GM12891 (cell line): ENCODE data around the gene EBF4.

Experiments used
- DNase-seq: peaks from one replicate; pipeline ENCODE4 v3.0.0; 2011; ENCODE audit warnings: low spot score; ENCODE audit not compliant: insufficient read length
- FAIRE-seq: peaks from 2 replicates; lab custom pipeline; 2011; peaks lifted over from hg19 to GRCh38; lab: Jason Lieb, UNC
- PAX5 ChIP-seq: IDR thresholded peaks from 2 replicates; pipeline ENCODE4 v1.6.1; 2011; ENCODE audit warnings: low read length, moderate library complexity, mild to moderate bottlenecking; ENCODE audit not compliant: insufficient read depth, severe bottlenecking
- POLR2A ChIP-seq: IDR thresholded peaks from 2 replicates; pipeline ENCODE4 v1.6.1; 2011; ENCODE audit warnings: low read depth, low read length, control low read depth
- POLR2AphosphoS5 ChIP-seq: IDR thresholded peaks from 2 replicates; pipeline ENCODE4 v1.6.1; 2011; ENCODE audit warnings: low read depth, low read length, control low read depth
- POU2F2 ChIP-seq: IDR thresholded peaks from 2 replicates; pipeline ENCODE4 v1.6.1; 2011; ENCODE audit warnings: low read depth, mild to moderate bottlenecking, control low read depth, low read length, moderate library complexity
- SPI1 ChIP-seq: IDR thresholded peaks from 2 replicates; pipeline ENCODE4 v1.6.1; 2011; ENCODE audit warnings: low read depth, low read length, control low read depth
- TAF1 ChIP-seq: IDR thresholded peaks from 2 replicates; pipeline ENCODE4 v1.6.1; 2011; ENCODE audit warnings: low read depth, low read length, control low read depth

Gene EBF4

DNA sequence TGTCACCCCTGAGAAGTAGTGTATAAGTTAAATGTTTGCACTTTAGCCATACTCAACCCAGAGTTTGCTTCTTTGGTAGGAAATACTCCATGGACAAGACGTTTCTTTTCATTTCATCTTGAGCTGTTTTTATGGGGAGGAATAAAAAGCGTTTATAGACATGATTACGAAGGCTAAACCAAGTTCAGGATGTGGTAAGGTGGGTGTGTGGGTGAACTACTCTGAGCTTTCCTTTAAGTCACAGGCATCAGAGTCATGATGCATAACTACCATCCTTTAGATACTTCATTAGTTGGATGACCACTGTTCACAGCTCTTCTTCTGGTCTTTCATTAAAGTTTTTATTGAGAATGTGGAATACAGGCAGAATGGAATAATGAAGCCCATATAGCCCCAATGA, 48.9 kb downstream of the EBF4 start:
- peak; percentile 38 for FAIRE-seq
- no peak for DNase-seq
- TF ChIP-seq POLR2AphosphoS5 = no peak
- TF ChIP-seq TAF1 = no peak
- no peak for TF ChIP-seq POU2F2
- TF ChIP-seq PAX5 = no peak

DNA sequence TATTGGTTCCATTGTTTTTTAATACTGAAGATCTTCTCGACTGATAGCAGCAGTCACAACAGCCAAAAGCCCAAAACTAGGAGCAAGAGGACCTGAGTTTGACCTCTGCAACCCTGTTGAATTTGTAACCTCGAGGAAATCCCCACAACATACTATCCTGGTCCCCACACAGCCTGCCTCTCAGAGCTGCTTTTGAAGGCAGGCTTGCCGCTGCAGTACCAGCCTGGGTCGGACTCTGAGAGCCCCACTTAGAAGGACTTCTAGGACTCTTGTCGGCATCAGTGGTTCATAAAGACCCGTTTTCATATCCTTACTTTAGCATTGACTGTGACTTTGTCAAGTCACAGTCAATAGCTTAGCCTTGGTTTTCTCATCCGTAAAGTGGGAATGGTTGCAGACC, 49.3 kb downstream of the EBF4 start:
- TF ChIP-seq SPI1 (no peak), POLR2A (no peak), POU2F2 (no peak)
- FAIRE-seq (no peak), DNase-seq (no peak)

DNA sequence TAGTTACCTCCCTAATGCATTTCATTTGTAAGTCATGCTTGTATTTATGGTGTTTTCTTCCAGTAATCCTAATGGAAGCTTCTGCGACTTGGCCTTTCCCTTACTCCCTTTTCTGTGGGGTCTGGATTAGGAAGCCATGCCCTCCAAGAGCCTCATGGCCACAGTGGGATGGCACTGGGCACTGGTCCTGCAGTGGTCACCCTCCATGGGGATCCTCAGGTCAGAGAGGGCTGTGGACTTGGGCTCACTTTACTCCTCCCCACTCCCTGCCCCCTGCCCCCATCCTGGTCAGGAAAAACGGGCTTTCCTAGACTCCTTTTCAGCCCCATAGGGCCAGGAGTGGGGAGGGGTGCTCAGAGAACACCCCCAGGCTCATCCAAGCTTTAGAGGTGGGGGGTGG, 49.9 kb downstream of the EBF4 start:
- TF ChIP-seq POLR2A (no peak), SPI1 (no peak), POLR2AphosphoS5 (no peak), POU2F2 (no peak), PAX5 (no peak), TAF1 (no peak)
- no peak for FAIRE-seq
- DNase-seq = no peak

DNA sequence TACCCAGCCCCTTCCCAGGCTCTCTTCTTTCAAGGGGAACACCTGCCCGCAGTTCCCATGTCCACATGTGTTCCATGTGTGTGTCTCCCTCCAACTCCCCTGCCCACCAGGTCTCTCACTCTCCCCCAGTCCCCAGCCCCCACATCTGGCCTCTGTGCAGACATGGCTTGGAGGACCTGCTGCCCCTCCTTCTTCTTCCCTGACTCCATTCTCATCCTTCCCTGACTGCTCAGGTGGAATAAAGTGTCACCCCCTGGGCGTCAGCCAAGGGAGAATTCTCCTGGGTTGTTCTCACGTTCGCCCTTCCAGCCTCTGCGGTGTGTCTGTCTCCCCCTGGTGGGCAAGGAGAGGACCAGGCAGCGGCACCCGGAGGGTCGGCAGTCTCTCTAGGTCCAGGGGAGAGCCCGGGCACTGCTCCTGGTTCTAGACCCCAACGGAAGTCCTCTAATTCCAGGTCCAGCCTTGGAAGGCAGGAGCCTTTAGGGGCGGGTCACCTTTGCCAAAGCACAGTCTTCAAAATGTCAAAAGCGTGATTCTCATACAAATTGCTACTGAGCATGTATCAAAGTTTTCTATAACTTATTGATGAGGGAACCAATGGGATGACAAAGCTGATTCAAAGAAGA, 50.5 kb downstream of the EBF4 start:
- peak; percentile 88 for FAIRE-seq
- DNase-seq = no peak
- TF ChIP-seq PAX5 = no peak

DNA sequence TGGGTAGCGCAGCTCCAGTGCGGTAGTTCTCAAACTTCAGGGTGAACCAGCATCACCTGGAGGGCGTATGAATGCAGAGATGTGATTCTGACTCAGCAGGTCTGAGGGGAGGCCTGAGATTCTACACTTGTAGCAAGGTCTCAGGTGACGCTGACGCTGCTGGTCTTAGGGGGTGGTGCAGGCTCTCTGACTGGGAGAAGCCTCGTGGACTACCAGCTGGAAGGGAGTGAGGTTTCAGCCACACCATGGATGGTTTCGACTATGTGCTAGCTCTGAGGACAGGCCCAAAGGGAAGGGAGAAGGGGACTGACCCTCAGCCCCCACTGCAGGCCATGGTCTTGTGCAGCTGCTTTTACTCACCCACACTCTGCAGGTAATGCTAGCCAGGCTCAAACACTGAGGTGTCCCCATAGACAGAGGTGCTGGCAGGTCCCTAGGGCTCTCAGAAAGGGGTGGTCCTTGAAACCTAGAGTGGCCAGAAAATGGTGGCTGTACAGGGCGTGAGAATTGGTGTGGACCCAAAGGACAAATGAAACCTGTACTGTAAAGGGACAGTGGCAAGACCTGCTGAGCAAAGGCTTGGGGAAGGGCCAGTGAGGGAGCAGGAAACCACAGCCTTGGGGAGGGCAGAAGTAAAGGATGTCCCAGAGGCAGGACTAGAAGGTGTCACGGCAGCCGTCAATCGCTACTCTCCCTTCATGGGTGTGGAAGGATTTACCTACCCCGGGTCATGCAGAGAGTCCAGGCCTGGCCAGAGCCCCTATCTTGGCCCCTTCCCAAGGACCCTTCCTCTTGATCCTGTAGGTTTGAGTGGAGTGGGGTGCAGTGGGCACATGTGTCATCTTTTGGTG, 52.7 kb downstream of the EBF4 start:
- no peak for TF ChIP-seq POLR2A
- TF ChIP-seq PAX5 = no peak
- no peak for TF ChIP-seq TAF1
- TF ChIP-seq POLR2AphosphoS5 = no peak
- TF ChIP-seq POU2F2 = no peak
- no peak for TF ChIP-seq SPI1
- FAIRE-seq = no peak
- no peak for DNase-seq

DNA sequence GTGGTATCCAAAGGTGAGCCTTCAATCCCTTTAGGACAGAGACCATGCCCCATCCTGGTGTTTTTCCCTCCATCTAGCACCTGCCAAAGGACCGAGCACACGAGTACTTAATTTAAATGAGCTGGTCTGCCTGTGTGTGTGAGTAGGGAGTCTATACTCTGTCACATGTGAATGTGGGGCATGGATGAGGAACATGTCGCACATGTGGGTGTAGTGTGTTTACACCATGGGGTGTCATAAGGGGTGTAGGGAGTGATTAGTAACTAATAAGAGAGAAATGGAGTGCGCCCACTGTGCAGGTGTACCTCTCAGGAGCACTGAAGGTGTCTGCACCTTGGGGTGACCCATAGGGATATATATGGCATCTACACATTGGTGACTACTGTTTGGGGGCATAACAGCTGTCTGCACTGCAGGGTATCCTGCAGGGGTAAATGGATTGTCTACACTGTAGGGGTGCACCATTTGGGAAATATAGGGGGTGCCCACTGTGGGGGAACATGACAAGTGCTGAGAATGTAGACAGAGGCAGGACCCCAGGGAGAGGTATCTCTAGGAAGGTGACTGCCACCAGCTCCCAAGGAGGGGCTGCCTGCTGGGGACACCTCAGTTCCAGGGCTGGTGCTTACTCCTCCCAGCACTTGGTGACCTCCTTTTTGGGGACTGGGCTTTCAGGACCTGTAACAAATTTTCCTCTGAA, 53.5 kb downstream of the EBF4 start:
- FAIRE-seq (no peak), DNase-seq (no peak)
- TF ChIP-seq TAF1 = no peak
- no peak for TF ChIP-seq SPI1
- TF ChIP-seq POLR2AphosphoS5 = no peak
- no peak for TF ChIP-seq POU2F2
- no peak for TF ChIP-seq PAX5
- no peak for TF ChIP-seq POLR2A

DNA sequence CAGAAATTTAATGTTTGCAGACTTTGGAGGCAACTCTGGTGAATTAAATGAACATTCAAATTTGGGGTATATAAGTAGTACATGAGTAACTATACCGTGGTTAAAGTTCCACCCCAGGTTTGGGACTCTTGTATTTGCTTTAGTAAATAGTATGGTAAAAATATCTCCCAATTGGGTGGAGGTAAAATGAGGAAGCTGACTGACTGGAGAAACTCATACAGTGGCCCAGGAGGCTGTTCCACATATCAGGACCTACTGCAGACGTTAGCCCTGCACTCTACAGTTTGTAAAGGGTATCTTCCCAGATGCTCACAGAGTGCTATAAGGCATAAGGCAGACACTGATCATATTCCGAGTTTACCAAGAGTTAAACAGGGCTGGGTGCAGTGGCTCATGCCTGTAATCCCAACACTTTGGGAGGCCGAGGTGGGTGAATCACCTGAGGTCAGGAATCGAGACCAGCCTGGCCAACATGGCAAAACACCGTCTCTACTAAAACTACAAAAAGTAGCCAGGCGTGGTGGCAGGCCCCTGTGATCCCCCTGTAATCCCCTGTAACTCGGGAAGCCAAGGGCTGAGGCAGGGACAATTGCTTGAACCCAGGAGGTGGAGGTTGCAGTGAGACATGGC, 54.2 kb downstream of the EBF4 start:
- TF ChIP-seq SPI1 = no peak
- no peak for TF ChIP-seq POU2F2
- TF ChIP-seq POLR2AphosphoS5 = no peak
- TF ChIP-seq TAF1 = no peak
- TF ChIP-seq POLR2A = no peak
- TF ChIP-seq PAX5 = no peak
- FAIRE-seq (no peak), DNase-seq (no peak)

DNA sequence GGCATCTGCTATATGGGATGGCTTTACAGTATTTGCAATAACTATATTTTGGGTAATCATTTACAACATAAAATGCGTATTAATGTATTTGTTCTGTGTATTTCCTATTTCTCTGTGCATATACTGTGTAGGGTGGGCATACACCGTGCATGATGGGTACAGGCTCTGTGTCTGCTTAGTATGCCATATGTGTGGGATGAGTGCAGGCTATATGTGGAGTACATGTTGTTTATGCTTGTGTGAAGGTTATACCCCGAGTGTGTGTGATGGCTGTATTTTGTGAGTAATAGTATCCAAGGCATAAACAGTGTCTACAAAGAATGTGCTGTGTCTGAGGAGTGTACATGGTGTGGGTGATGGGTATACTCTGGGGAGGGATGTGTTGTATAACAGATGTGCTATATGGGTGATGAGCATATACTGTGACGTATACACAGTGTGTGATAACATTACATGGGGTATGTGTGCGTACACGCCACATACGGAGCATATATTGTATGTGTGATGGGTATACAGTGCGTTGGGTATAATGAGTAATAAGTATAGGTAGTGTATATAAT, 55.2 kb downstream of the EBF4 start:
- TF ChIP-seq POLR2AphosphoS5 (no peak), SPI1 (no peak), POU2F2 (no peak), PAX5 (no peak), TAF1 (no peak), POLR2A (no peak)
- FAIRE-seq = peak; percentile 28

DNA sequence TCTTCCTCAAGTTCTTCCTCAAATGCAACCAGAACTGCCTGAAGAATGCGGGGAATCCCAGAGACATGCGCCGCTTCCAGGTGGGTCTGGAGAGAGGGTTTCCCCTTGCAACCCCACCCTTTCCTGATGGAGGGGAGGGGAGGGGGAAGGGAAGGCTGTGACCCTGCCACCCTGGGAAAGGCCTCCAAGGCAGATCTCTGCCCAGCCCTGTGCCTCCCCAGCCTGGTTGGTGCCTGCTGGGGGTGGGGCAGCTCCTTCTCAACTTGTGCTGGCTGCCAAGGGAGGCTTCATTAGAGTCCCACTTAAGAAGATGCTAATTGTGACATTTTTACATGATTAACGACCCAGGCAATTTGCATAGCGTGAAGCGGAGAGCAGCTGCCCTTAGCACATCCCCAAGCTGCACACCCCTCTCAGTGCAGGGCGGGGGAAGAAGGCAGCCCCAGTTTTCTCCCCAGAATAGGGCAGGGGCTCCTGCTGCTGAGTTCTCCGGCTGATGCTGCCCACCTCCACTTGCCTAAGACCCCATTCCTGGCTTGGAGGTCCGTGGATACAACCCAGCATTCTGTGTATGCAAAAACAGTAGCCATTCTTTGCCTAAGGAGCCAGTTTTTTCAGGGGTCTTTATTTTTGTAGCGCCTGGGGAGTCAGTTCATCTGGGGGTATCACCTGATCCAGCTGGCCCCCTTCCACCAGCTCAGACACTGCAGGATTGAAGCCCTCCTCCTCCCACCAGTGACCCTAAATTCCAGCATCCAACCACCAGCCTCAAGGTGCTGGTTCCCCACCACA, 56.2 kb downstream of the EBF4 start:
- no peak for DNase-seq
- FAIRE-seq = no peak
- no peak for TF ChIP-seq PAX5
- no peak for TF ChIP-seq POLR2A
- no peak for TF ChIP-seq POLR2AphosphoS5
- no peak for TF ChIP-seq TAF1
- TF ChIP-seq SPI1 = no peak
- TF ChIP-seq POU2F2 = no peak

More for the DNA sequence above, 55.2 kb downstream of the EBF4 start:
- no peak for DNase-seq
